Stimulated activated CD4-positive, alpha-beta T cell treated with anti-CD3 and anti-CD28 coated beads, Interleukin-1b, Interleukin-23, amount 100 ng/mL, for 24 hours (primary cell): Measurements from ENCODE around the gene PXYLP1.

ENCODE experiments used
- DNase-seq, 4 experiments: peaks; one replicate each; pipeline ENCODE4 v3.0.0-alpha.2; 2020; ENCODE audit warnings: low read depth in 4 of 4, low spot score in 1 of 4

Gene PXYLP1

DNA sequence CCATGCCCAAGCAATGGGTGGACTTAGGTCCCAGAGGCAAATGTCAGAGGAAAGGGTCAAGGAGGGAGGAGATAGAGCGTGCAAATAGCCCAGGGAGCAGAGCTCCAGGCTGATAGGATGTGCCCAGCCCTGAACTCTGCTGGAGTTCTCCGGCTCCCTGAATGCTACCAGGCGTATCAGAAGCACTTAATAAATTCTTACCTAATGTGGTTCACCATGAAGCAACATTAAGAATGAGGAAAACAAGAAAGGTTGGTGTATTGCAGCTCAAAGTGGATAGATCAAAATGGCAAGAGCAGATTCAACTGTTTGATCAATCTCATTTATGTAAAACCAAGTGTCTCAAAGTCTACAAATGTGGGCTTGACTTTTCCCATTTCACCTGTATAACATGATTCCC lies 38.3 kb downstream of the PXYLP1 start:
- no peak for DNase-seq

GRCh38 chr3:141271279-141272030 lies 39.8 kb downstream of the PXYLP1 start:
- DNase-seq = no peak

- no peak for DNase-seq
Measured at GRCh38 chr3:141272906-141273662, 41.5 kb downstream of the PXYLP1 start.

GRCh38 chr3:141273700-141274410 lies 42.2 kb downstream of the PXYLP1 start:
- no peak for DNase-seq

GRCh38 chr3:141274411-141275031 lies 42.9 kb downstream of the PXYLP1 start:
- DNase-seq = no peak

DNA sequence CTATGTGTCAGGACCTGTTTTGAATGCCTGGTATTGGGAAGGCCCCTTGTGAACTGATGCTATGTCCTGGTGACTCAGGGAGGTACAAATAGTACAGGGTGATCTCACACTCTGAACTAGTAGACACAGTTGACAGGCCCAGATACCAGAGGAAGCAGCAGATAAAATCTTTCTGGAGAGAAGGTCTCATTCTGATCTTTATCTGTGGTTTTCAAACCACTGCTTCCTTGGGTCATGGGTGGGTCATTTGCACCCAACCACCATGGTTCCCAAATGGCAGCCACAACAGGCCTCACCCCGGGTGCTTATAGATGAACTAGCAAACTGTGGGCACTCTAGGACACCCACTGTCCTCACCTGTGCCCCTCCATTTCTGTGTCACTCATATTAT lies 43.4 kb downstream of the PXYLP1 start:
- no peak for DNase-seq

GRCh38 chr3:141275511-141275910 lies 43.9 kb downstream of the PXYLP1 start:
- DNase-seq = no peak

GRCh38 chr3:141275973-141276372 lies 44.3 kb downstream of the PXYLP1 start:
- DNase-seq = no peak

GRCh38 chr3:141276398-141276797 lies 44.8 kb downstream of the PXYLP1 start:
- DNase-seq = no peak

GRCh38 chr3:141277451-141277850 lies 45.8 kb downstream of the PXYLP1 start:
- no peak for DNase-seq

GRCh38 chr3:141278196-141279076 lies 46.8 kb downstream of the PXYLP1 start:
- no peak for DNase-seq

DNA sequence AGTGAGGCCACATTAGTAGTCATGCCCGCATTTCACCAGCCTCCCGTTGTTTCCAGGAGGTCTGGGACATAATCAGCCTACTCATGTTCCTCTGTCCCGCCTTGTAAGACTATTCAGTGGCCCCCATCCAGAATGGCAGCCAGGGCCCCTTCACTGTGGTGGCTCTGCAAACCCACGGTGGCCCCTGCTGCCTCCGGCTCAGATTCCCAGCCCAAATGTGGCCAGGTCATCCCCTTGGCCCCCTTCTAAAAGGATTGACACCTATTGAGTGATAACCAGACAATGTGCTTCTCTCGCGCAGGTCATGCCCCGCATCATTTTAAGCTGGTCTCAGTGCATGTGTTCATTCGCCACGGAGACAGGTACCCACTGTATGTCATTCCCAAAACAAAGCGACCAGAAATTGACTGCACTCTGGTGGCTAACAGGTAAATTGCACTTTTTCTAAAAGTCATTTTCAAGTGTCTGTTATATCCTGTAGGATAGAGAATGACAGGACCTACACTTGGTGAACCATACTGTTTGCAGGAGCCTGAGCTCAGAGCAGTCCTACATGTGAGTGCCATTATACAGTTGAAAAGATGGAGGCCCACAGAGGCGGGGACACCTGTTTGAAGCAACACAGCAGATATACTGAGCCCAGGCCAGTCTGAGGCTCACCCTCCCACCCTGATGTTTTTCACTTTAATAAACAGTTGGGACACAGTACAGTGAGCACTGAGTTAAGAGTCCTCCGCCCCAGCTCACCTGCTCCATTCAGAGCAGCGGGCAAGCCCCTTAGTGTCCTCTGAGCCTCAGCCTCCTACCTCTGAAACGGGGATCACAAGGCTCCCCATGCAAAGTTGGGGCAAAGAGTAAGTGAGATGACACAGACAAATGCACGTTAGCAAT lies 47.7 kb downstream of the PXYLP1 start:
- DNase-seq = no peak

GRCh38 chr3:141280086-141280485 lies 48.5 kb downstream of the PXYLP1 start:
- DNase-seq = no peak

DNA sequence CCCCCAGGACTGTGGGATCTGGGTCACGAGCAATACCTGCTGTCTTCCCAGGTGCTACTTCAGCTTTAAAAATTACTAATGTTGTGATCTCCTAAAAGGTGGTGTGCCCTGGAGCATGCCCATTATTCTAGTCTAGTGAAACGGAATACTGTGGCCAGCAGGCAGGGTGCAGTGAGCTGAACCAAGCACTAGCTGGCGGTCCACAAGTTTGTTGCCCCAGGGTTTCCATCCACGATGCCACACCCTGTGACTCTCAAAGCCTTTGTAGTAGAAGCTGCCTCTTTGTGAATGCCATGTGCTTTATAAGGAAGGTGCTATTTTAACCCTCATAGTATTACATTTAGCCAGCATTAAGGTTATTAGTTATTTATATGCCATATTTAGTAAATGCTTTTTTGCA lies 49.1 kb downstream of the PXYLP1 start:
- DNase-seq = no peak

DNA sequence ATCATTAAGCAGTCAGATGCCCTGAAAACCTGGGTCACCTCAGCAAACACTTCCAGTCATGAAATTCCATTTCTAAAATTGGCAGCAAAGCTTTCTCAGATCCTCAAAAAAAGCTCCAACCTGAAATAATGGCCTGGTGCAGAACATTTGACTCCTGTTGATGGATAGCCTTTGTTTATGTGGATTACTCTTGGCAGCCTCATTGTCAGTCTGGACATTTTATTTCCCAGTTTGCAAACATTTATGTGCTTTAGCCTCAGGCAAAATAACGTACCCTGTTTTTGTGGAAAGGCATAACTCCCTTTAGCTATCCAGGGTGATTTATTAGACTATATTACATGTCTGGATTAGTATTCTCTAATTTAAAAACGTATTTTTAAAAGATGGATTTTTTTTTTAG lies 53.9 kb downstream of the PXYLP1 start:
- no peak for DNase-seq

DNA sequence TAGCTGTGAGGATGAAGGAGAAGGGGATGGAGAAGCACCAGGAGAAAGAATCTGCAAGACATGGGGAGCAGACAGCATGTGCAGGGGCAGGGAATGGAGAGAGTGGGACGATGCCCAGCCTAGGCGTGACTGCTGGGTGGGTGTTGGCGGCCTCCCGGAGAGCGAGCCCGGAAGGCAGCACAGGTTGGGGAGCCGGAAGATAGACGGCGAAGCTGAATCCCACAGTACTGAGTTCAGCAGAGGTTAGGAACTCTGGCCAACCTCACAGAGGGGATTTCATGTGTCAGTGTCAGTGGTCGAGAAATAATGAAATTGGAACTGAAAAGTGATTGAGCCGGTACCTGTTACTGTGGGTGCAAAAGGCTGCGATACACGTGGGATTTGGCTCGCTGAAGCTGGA lies 55.2 kb downstream of the PXYLP1 start:
- no peak for DNase-seq

DNA sequence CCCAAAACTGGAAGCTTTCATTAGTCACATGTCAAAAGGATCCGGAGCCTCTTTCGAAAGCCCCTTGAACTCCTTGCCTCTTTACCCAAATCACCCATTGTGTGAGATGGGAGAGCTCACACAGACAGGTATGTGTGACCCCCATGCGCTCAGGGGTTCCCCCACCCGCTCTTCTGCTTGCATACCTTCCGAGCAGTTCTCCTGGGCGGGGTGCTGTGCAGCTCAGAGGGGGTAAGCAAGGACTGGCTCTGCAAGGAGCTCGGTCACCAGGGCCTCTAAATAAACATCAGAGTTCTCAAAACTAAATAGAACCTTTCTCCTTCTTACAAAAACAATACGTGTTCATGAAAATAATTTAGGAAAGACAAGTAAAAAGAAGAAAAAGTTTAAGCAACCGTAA lies 55.7 kb downstream of the PXYLP1 start:
- no peak for DNase-seq

GRCh38 chr3:141288336-141288990 lies 56.8 kb downstream of the PXYLP1 start:
- DNase-seq = no peak

- no peak for DNase-seq
Measured at GRCh38 chr3:141289228-141289772, 57.7 kb downstream of the PXYLP1 start.
